Muscle of arm (tissue), 14 donors: ENCODE measurements around the gene TTPAL. TPM values are rescaled to one million over a fixed set of nuclear protein-coding genes. Genes with fewer than 3 reads are reported as not detected.

ENCODE experiments used
- DNase-seq: peaks from one replicate; pipeline ENCODE4 v3.0.0-alpha.2; 2013
- long read RNA-seq, 11 donors: transcript quantifications; one replicate each; lab custom pipeline, GENCODE V29; 2026
- polyA plus RNA-seq, 12 donors: library from polyadenylated mRNA; unstranded; fragments of 120-200 nt; gene quantifications; one replicate each; pipeline ENCODE4 v1.2.1, GENCODE V29; 2013; ENCODE audit not compliant: insufficient read length in 12 of 12

Gene TTPAL, protein sequence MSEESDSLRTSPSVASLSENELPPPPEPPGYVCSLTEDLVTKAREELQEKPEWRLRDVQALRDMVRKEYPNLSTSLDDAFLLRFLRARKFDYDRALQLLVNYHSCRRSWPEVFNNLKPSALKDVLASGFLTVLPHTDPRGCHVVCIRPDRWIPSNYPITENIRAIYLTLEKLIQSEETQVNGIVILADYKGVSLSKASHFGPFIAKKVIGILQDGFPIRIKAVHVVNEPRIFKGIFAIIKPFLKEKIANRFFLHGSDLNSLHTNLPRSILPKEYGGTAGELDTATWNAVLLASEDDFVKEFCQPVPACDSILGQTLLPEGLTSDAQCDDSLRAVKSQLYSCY
- polyA plus RNA-seq, result 10 to 100 TPM in 2 of 12 donors, 1 to 10 TPM in 9, not detected in 1; 3.9 to 13.7 (median 6.8) TPM
- long read RNA-seq, donor 1, result 0 reads
- long read RNA-seq, donor 2, result 0 reads
- long read RNA-seq, donor 3, result 0 reads
- long read RNA-seq, donor 4, full-length matches to known transcripts, result 1 of 1 reads
- long read RNA-seq, donor 4, partial matches to known transcripts, result 0 of 1 reads
- long read RNA-seq, donor 4, other reads (novel, unspliced or antisense), result 0 of 1 reads
- long read RNA-seq, donor 5, partial matches to known transcripts, result 0 of 2 reads
- long read RNA-seq, donor 5, other reads (novel, unspliced or antisense), result 0 of 2 reads
- long read RNA-seq, donor 6, full-length matches to known transcripts, result 2 of 2 reads
- long read RNA-seq, donor 6, partial matches to known transcripts, result 0 of 2 reads
- long read RNA-seq, donor 6, other reads (novel, unspliced or antisense), result 0 of 2 reads
- long read RNA-seq, donor 7, full-length matches to known transcripts, result 1 of 1 reads
- long read RNA-seq, donor 7, partial matches to known transcripts, result 0 of 1 reads
- long read RNA-seq, donor 7, other reads (novel, unspliced or antisense), result 0 of 1 reads
- long read RNA-seq, donor 8, full-length matches to known transcripts, result 1 of 1 reads
- long read RNA-seq, donor 8, partial matches to known transcripts, result 0 of 1 reads
- long read RNA-seq, donor 8, other reads (novel, unspliced or antisense), result 0 of 1 reads
- long read RNA-seq, donor 9, full-length matches to known transcripts, result 2 of 2 reads
- long read RNA-seq, donor 9, partial matches to known transcripts, result 0 of 2 reads
- long read RNA-seq, donor 9, other reads (novel, unspliced or antisense), result 0 of 2 reads
- long read RNA-seq, donor 10, full-length matches to known transcripts, result 1 of 1 reads
- long read RNA-seq, donor 10, partial matches to known transcripts, result 0 of 1 reads
- long read RNA-seq, donor 10, other reads (novel, unspliced or antisense), result 0 of 1 reads
- long read RNA-seq, donor 11, full-length matches to known transcripts, result 2 of 2 reads
- long read RNA-seq, donor 11, partial matches to known transcripts, result 0 of 2 reads
- long read RNA-seq, donor 11, other reads (novel, unspliced or antisense), result 0 of 2 reads

DNA sequence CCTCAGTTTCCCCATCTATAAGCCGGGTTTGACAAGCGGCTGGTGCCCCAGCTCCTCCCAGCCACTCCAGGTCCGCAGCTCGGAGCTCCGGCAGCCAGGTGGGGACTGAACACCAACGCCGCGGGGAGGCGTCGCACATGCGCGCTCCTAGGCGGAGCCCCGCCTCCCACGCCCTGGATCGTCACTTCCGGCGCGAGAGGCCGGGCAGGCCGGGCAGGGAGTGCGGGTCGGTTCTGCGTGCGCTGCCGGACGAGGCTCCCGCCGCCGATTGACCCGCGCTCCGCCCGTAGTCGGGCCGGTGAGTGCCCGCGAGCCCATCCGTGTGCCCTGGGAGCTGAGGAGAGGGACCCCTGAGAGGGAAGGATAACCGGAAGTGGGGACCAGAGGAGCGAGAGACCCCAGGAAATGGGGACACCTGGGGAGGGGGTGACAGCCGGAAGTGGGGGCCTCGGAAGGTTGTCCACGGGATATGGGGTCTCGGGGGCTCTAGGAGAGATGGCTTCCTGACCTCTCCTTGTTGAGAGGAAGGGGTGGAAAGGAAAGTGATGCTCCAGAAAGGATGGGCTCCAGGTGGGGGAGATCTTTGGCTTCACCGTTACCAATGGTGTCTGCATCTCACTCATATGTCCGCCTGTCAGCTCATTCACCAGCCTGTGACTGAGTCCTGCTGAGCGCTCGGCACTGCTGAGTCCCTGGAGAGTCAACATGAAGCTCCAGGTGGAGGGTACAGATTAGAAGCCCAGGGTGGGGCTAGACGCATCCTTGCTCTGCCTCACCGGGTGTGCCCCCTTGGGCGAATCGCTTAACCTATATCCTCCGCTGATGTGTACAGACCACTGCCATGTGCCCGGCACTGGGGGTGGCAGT lies at the start of gene TTPAL:
TSS of gene TTPAL (plus strand) at position 181 of the 867 bp plus-strand sequence. CDS start 4,126 bp downstream, outside the sequence.
- DNase-seq, result peak; percentile 89

GRCh38 chr20:44425923-44426322 lies 49.8 kb upstream of the TTPAL start:
- DNase-seq, result no peak

- DNase-seq, result no peak
These were observed 48.5 kb upstream of the TTPAL start for GRCh38 chr20:44426879-44427790.

DNA sequence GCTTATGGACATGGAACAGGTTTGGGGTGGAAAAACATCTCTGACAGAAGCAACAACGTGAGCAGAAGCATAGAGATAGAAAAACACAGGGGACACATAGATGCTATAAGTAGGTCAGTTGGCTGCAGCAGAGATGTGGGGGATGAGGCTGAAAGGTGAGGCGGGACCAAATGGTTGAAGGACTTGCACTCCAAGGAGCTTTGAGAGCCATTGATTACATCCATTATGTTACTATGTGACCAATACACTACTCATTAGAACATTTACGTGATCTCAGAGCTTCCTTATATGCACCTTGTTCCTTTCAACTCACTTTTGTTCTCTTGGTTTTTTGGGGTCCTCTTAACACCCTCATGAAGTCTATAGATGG lies 47.9 kb upstream of the TTPAL start:
- DNase-seq, result no peak

- no peak for DNase-seq
These were observed 47.3 kb upstream of the TTPAL start for GRCh38 chr20:44428174-44429016.

DNA sequence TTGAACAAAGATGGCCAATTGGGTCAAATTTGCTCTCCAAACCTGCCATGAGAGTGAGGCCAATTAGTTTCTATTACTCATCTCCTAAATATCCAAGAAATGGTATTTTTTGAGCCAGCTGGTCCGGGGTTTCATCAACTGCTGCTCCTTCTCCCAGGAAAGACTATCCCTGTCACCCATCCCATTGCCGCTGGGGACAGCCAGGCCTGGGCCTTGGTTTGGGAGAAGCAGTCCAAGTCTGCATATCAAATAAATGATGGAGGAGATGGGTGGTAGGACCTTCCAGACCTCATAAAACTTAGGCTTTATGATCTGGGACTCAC lies 46.7 kb upstream of the TTPAL start:
- no peak for DNase-seq

- no peak for DNase-seq
These were observed 46.0 kb upstream of the TTPAL start for GRCh38 chr20:44429419-44430269.

- no peak for DNase-seq
These were observed 45.2 kb upstream of the TTPAL start for GRCh38 chr20:44430270-44431065.

DNA sequence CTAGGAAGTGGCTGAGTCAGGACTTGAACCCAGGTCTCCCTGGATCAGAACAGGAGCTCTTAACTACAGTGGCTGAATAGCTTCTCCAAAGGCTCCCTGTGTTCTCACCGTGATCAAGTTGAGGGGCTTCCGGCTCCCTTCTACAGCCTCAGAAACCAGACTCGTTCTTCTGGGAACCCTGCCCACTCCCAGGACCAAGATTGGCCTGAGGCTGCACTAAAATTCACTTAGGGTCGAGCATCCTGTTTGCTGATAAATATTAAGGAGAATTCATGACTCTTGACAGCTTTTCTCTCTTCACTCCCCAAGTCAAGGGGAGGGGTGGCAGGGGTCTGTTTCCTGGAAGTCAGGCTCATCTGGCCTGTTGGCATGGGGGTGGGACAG lies 44.6 kb upstream of the TTPAL start:
- DNase-seq, result no peak

GRCh38 chr20:44431502-44432234 lies 44.0 kb upstream of the TTPAL start:
- DNase-seq, result no peak

DNA sequence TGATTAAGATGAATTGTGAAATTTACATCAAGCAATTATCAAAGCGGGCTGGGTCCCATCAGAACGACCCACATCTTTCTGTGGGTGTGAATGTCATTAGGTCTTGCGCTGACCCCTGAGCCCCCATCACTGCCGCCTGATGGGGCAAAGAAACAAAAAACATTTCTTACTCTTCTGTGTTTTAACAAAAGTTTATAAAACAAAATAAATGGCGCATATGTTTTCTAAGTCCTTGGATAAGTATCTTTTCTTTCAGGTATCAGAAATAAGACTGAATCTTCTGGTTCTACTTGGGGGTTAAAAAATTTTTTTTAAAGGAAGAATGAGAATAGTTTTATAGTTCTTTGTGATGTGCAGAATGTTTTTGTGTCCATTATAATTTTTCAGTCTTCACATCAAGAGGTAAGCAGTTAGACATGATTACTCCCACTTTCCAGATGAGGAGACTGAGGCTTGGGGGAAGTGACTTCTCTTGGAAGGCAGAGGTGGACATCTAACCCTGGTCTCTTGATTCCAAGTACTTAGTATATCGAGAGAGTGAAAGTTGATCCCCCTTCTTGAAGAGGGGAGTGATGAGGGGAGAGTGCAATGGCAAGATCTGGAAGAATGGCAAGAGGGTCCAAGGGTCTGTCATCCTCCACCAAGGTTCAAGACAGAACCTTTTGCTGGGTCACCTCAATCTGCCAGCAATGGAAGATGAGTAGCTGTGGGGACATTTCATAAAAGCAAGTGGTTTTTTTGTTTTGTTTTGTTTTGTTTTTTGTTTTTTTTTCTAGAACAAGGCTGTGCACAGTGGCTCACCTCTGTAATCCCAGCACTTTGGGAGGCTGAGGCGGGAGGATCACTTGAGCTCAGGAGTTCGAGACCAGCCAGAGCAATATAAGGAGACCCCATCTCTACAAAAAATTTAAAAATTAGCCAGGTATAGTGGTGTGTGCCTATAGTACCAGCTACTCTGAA lies 42.8 kb upstream of the TTPAL start:
- no peak for DNase-seq

DNA sequence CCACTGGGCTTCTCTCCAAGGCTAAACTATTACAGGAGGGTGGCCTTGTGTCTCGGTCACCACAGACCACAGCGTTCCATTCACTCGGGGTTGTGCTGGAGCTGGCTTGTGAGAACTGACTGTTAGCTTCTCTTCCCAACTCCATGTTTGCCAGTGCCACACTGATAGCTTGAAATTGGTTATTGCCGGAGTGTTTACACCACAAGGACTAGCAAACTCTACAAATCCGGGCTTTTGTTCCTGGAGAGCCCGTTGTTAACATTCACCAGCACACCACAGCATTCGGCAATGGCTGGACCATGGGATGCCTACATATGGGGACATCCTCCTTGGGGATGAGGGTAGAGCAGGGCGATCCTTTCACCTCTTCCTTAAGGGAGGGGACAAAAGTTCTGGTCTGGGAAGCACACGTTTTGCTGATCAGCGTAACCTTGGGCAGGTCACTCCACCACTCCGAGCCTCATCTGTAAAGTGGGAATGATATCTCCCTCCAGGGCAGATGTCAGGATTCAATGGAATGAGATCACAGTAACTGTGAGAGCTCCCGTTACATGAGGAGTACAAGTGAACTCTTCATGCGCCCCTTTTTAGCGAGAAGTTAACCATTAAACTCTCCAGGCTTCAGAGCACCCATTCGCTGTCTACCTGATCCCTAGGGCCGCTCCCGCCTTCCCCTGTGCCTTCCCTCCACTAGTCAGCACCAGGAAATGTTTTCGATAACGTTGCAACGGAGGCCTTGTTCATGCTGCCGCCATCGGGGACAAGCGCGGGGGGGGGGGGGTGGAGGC lies 41.7 kb upstream of the TTPAL start:
- no peak for DNase-seq

GRCh38 chr20:44435630-44436335 lies 39.9 kb upstream of the TTPAL start:
- DNase-seq, result no peak
